Suprapubic skin (tissue), 4 donors: ENCODE measurements around the gene IL2RA. TPM values are rescaled to one million over a fixed set of nuclear protein-coding genes. Genes with fewer than 3 reads are reported as not detected.

Experiments
- DNase-seq, 2 donors: peaks; one replicate each; pipeline ENCODE4 v3.0.0-alpha.2; 2019; ENCODE audit warnings: low spot score in 2 of 2
- H3K27ac ChIP-seq: fragments of 200-600 bp; sonication (generic); one replicate; pipeline ENCODE4 v1.5.1; 2019
- H3K27me3 ChIP-seq: fragments of 200-600 bp; sonication (generic); one replicate; pipeline ENCODE4 v1.5.1; 2019
- H3K36me3 ChIP-seq: fragments of 200-600 bp; sonication (generic); one replicate; pipeline ENCODE4 v1.5.1; 2019
- H3K4me1 ChIP-seq: fragments of 200-600 bp; sonication (generic); one replicate; pipeline ENCODE4 v1.5.1; 2019
- H3K4me3 ChIP-seq: fragments of 200-600 bp; sonication (generic); one replicate; pipeline ENCODE4 v1.5.1; 2019; ENCODE audit warnings: mild to moderate bottlenecking
- H3K9me3 ChIP-seq: fragments of 200-600 bp; sonication (generic); one replicate; pipeline ENCODE4 v1.5.1; 2019
- EP300 ChIP-seq: sonication (generic); formaldehyde crosslinking; IDR thresholded peaks from one replicate; pipeline ENCODE4 v1.6.1; 2017; ENCODE audit warnings: antibody characterized with exemption
- POLR2A ChIP-seq, 2 donors: fragments of 450-650 bp; IDR thresholded peaks; one replicate each; pipeline ENCODE4 v1.6.1; 2017; ENCODE audit warnings: antibody characterized with exemption in 2 of 2, mild to moderate bottlenecking in 2 of 2, moderate library complexity in 2 of 2
- POLR2AphosphoS5 ChIP-seq, 3 donors: sonication (generic); formaldehyde crosslinking; IDR thresholded peaks; one replicate each; pipeline ENCODE4 v1.6.1; 2017; ENCODE audit warnings: antibody characterized with exemption in 3 of 3
- WGBS: methylation state at CpG from one replicate; pipeline ENCODE4 v1.1.5; 2018; 5-methylcytosine and 5-hydroxymethylcytosine counted together
- total RNA-seq, 4 donors: library from RNA; depleted of rRNA; stranded (reverse); fragments of >200 nt; gene quantifications; one replicate each; pipeline ENCODE4 v1.1.0, GENCODE V29; 2016
- TF ChIP-seq, protein P1 (sequence below), 2 donors: fragments of 200-600 bp in 1 of 2; fragments of 450-650 bp in 1 of 2; sonication (generic) in 1 of 2; IDR thresholded peaks; one replicate each; pipeline ENCODE4 v1.5.1; 2016 to 2019; ENCODE audit warnings: antibody characterized with exemption in 2 of 2, mild to moderate bottlenecking in 1 of 2, moderate library complexity in 1 of 2

IL2RA gene
- total RNA-seq, 4 donors from 2014 or later: 0.21 to 0.70 TPM; not detected in 2

DNA sequence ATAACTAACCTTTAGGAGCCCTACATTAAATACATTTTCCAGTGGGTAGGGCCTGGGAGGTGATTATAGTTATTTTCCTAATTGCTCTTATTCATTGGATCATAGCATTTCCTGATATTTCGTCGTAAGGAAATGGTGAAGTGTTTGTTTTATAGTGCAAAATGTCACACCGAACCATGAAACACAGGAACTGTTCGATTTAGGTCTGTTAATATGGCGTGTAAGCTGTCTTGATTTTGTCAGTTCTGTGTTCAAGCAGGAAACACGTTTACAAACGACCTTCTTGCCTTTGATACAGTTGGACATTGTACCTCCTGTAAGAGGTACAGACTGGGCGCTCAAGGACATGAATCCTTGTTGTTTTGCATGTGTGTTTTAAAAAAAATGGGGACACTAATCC is 41.4 kb upstream of the IL2RA start:
- Histone ChIP-seq H3K36me3 (peaks cover 71% of the 10 kb centered on the region), H3K9me3 (no peaks in the 10 kb centered on the region), H3K27ac (no peak overlapping the region), H3K27me3 (no peaks in the 10 kb centered on the region), H3K4me3 (no peak overlapping the region), H3K4me1 (peaks cover 2% of the 10 kb centered on the region)
- whole genome bisulfite sequencing: 81% methylated on average over 8 of the region's 8 CpGs
- no peak for DNase-seq
- TF ChIP-seq EP300 (no peak), POLR2A (IDR thresholded peaks at IDR 0.05) (no peak), POLR2AphosphoS5 (IDR thresholded peaks at IDR 0.05) (no peak)
- TF ChIP-seq, protein P1, sequence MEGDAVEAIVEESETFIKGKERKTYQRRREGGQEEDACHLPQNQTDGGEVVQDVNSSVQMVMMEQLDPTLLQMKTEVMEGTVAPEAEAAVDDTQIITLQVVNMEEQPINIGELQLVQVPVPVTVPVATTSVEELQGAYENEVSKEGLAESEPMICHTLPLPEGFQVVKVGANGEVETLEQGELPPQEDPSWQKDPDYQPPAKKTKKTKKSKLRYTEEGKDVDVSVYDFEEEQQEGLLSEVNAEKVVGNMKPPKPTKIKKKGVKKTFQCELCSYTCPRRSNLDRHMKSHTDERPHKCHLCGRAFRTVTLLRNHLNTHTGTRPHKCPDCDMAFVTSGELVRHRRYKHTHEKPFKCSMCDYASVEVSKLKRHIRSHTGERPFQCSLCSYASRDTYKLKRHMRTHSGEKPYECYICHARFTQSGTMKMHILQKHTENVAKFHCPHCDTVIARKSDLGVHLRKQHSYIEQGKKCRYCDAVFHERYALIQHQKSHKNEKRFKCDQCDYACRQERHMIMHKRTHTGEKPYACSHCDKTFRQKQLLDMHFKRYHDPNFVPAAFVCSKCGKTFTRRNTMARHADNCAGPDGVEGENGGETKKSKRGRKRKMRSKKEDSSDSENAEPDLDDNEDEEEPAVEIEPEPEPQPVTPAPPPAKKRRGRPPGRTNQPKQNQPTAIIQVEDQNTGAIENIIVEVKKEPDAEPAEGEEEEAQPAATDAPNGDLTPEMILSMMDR (IDR thresholded peaks at IDR 0.05): no peak

DNA sequence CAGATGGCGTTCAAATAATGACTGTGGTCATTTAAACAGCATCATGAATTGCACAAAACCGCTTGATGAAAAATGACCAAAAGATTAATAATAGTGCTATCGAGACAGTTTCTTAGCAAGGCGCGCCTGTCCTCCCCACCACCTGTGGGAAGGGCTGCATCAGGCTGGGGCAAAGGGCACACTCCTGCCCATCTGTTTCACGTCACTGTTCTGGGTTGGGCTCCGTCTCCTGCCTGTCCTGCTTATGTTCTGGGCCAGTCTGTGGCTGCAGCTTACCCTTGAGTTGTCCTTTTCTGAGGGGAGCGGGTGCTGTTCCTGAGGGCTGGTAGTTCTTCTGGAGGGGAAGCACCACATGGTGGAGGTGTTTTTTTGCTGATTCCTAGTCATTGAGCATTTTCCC is 40.0 kb upstream of the IL2RA start:
- no peak overlapping the region for H3K4me3 ChIP-seq
- no peaks in the 10 kb centered on the region for H3K9me3 ChIP-seq
- no peak overlapping the region for H3K27ac ChIP-seq
- no peak for TF ChIP-seq POLR2A (IDR thresholded peaks at IDR 0.05)
- TF ChIP-seq, protein P1 (IDR thresholded peaks at IDR 0.05): no peak
- no peak for TF ChIP-seq POLR2AphosphoS5 (IDR thresholded peaks at IDR 0.05)
- no peak for TF ChIP-seq EP300
- 92% methylated on average over 8 of the region's 8 CpGs for WGBS
- H3K4me1 ChIP-seq: no peaks in the 10 kb centered on the region
- no peak for DNase-seq
- peaks cover 64% of the 10 kb centered on the region for H3K36me3 ChIP-seq
- H3K27me3 ChIP-seq: no peaks in the 10 kb centered on the region

DNA sequence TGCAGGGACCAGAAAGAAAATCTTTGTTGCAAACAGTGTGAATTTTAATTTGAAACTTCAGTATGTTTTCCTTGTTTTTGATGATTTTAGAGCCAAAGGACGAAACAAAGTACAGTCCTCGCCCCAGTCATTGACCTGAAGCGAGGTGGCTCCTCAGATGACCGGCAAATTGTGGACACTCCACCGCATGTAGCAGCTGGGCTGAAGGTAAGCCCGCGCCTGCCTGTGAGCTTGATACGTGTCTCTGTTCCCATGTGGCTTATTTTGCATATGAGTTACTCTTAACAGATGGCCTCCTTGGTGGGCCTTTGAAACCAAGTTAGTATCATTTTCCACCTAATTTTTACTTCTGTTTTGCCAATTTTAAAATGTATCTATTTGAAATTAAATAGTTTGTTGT is 39.0 kb upstream of the IL2RA start:
- Histone ChIP-seq H3K27ac (no peak overlapping the region), H3K4me3 (no peak overlapping the region), H3K4me1 (no peaks in the 10 kb centered on the region), H3K27me3 (no peaks in the 10 kb centered on the region), H3K9me3 (no peaks in the 10 kb centered on the region), H3K36me3 (peaks cover 57% of the 10 kb centered on the region)
- no peak for DNase-seq
- 92% methylated on average over 8 of the region's 8 CpGs for WGBS
- TF ChIP-seq POLR2A (IDR thresholded peaks at IDR 0.05) (no peak), EP300 (no peak), POLR2AphosphoS5 (IDR thresholded peaks at IDR 0.05) (no peak)
- TF ChIP-seq, protein P1 (IDR thresholded peaks at IDR 0.05): no peak

DNA sequence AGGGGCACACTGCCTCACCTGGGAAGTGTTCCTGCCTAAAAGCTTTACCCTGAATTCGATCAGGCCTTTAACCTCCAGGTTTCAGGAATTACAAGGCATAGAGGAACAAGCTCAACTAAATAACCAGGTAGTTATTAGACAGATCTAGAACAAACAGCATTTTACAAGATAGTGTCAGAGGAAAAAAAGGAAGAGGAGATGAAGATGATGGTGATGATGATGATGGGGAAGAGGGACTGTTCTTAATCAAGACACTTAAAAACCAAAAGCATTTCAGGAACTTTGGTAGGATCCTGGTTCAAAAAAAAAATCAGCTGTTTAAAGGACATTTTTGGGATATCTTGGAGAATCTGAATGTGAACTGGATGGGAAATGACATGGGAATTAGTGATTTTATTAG is 38.2 kb upstream of the IL2RA start:
- H3K36me3 ChIP-seq: peaks cover 51% of the 10 kb centered on the region
- H3K27ac ChIP-seq: no peak overlapping the region
- no peaks in the 10 kb centered on the region for H3K9me3 ChIP-seq
- DNase-seq: no peak
- 86% methylated on average over 1 of the region's 1 CpG for WGBS
- TF ChIP-seq POLR2A (IDR thresholded peaks at IDR 0.05) (no peak), POLR2AphosphoS5 (IDR thresholded peaks at IDR 0.05) (no peak), EP300 (no peak)
- TF ChIP-seq, protein P1 (IDR thresholded peaks at IDR 0.05): no peak
- no peak overlapping the region for H3K4me3 ChIP-seq
- H3K4me1 ChIP-seq: peaks cover 8% of the 10 kb centered on the region
- H3K27me3 ChIP-seq: no peaks in the 10 kb centered on the region

DNA sequence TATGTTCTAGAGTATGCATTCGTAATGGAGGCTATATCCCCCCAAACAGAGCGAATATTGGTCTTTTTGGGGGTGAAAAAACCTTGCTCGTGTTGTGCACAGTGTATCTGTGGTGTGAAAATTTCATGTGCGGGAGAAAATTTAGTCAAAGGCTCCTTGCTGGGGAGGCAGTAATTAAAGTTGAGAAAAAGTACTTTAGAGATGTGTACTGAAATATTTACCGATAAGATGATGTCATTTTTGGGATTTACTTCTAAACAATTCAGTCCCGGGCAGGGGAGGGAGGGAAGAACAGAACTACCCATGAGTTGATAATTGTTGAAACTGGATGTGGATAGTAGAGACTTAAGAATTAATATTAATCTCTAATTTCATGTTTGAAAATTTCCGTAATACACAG is 36.0 kb upstream of the IL2RA start:
- Histone ChIP-seq H3K9me3 (no peaks in the 10 kb centered on the region), H3K36me3 (peaks cover 36% of the 10 kb centered on the region), H3K27me3 (no peaks in the 10 kb centered on the region), H3K4me3 (no peak overlapping the region), H3K4me1 (peaks cover 13% of the 10 kb centered on the region), H3K27ac (no peak overlapping the region)
- no peak for DNase-seq
- 93% methylated on average over 7 of the region's 7 CpGs for WGBS
- TF ChIP-seq, protein P1 (IDR thresholded peaks at IDR 0.05): no peak
- TF ChIP-seq EP300 (no peak), POLR2AphosphoS5 (IDR thresholded peaks at IDR 0.05) (no peak), POLR2A (IDR thresholded peaks at IDR 0.05) (no peak)
